Suprapubic skin (tissue), 3 donors: ENCODE data around the gene AHNAK.

Experiments used
- POLR2A ChIP-seq, 2 donors: fragments of 450-650 bp; IDR thresholded peaks; one replicate each; pipeline ENCODE4 v1.6.1; 2017; ENCODE audit warnings: antibody characterized with exemption in 2 of 2, mild to moderate bottlenecking in 2 of 2, moderate library complexity in 2 of 2
- TF ChIP-seq, protein P1 (sequence below), 2 donors: fragments of 200-600 bp in 1 of 2; fragments of 450-650 bp in 1 of 2; sonication (generic) in 1 of 2; IDR thresholded peaks; one replicate each; pipeline ENCODE4 v1.5.1; 2016 to 2019; ENCODE audit warnings: antibody characterized with exemption in 2 of 2, mild to moderate bottlenecking in 1 of 2, moderate library complexity in 1 of 2

GRCh38 chr11:62398011-62398994, 148.3 kb downstream of the AHNAK start:
- TF ChIP-seq, protein P1, sequence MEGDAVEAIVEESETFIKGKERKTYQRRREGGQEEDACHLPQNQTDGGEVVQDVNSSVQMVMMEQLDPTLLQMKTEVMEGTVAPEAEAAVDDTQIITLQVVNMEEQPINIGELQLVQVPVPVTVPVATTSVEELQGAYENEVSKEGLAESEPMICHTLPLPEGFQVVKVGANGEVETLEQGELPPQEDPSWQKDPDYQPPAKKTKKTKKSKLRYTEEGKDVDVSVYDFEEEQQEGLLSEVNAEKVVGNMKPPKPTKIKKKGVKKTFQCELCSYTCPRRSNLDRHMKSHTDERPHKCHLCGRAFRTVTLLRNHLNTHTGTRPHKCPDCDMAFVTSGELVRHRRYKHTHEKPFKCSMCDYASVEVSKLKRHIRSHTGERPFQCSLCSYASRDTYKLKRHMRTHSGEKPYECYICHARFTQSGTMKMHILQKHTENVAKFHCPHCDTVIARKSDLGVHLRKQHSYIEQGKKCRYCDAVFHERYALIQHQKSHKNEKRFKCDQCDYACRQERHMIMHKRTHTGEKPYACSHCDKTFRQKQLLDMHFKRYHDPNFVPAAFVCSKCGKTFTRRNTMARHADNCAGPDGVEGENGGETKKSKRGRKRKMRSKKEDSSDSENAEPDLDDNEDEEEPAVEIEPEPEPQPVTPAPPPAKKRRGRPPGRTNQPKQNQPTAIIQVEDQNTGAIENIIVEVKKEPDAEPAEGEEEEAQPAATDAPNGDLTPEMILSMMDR (IDR thresholded peaks at IDR 0.05) = no peak
- no peak for TF ChIP-seq POLR2A (IDR thresholded peaks at IDR 0.05)
